ENCODE data around the gene ARVCF.

The ARVCF gene

DNA sequence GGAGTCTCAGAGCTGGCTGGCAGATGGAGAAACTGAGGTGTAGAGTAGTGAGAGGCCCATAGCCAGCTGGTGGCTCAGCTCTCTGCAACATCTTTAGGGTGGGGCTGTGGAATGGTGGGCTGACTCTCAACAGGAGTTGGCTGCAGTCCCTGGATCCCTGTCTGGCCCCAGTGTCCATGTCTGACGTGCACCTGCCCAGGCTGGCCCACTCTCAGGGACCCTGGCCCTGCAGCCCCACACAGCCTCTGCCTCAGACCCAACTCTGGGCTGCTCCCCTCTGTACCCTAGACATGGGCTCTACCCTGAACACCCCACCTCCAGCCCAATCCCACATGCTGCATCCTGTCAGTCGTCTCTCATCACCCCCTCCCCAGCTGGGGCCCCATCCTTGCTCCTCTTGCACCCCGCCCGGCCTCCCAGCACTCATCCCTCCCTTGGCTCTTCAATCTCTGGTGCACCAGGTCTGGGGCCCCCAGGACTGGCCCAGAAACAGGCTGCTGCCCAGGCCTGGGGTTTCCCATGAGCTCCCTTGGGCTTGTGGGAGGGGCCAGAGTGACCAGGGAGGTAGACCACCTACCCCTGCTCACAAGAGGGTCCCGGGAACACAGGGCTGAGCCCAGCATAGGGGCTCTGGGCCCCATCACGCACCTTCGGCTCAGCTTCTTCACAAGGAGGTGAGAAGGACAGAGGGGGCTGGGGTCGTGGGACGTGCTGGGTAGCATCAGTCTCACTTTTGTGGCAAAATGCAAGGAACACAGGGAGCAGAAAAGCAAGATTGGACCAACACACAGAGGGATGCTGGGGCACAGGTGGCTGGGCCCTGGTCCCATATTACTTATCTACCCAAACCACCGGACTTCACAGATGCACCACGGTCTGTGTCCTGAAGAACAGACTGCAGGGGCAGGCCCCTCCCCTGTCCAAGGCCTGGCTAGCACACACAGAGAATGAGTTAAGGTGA is 31.5 kb downstream of the ARVCF start:
- DNase-seq = no peak

- DNase-seq = no peak
These were observed 32.3 kb downstream of the ARVCF start for GRCh38 chr22:19984201-19984753.

GRCh38 chr22:19983741-19984140 is 32.9 kb downstream of the ARVCF start:
- no peak for DNase-seq

GRCh38 chr22:19982991-19983578 is 33.5 kb downstream of the ARVCF start:
- no peak for DNase-seq

- no peak for DNase-seq
These were observed 34.4 kb downstream of the ARVCF start for GRCh38 chr22:19981961-19982920.

DNA sequence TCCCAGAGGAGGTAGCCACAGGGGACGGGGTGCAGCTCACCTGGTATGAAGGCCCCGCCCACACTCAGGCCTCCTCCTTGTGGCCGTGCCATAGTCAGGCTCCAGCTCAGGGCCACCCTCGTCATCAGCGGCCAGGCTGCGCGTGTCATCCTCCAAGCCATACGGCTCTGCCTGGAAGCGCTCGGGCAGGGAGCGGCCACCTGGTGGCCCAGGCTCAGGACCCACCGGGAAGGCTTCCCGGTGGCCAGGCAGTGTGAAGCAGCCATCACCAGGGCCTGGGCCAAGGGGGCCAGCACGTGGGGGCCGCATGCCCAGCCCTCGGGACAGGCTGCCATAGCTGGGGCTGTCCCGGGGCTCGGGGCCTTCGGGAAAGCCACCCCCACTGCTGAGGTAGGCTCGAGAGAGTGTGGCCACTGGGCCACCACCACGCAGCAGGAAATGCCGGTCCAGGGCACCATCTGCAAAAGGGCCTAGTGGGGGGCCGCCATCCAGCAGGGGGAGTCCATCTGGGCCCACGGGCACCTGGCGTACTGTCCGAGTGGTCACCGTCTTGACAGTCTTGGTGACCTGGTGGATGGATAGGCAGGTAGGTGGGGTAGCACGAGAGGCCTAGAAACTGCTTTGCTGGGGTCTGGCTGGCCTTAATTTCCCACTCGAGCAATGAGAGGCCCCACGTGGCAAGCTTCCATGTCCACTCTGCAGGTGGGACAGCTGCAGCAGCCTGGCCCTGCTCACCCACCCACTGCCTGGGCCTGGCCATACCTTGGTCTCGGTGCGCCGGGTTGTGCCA is 35.3 kb downstream of the ARVCF start:
- DNase-seq = no peak

GRCh38 chr22:19980766-19981165 is 35.9 kb downstream of the ARVCF start:
- DNase-seq = no peak

GRCh38 chr22:19979712-19980493 is 36.7 kb downstream of the ARVCF start:
- DNase-seq = no peak

- DNase-seq = no peak
These were observed 37.9 kb downstream of the ARVCF start for GRCh38 chr22:19978748-19979147.

DNA sequence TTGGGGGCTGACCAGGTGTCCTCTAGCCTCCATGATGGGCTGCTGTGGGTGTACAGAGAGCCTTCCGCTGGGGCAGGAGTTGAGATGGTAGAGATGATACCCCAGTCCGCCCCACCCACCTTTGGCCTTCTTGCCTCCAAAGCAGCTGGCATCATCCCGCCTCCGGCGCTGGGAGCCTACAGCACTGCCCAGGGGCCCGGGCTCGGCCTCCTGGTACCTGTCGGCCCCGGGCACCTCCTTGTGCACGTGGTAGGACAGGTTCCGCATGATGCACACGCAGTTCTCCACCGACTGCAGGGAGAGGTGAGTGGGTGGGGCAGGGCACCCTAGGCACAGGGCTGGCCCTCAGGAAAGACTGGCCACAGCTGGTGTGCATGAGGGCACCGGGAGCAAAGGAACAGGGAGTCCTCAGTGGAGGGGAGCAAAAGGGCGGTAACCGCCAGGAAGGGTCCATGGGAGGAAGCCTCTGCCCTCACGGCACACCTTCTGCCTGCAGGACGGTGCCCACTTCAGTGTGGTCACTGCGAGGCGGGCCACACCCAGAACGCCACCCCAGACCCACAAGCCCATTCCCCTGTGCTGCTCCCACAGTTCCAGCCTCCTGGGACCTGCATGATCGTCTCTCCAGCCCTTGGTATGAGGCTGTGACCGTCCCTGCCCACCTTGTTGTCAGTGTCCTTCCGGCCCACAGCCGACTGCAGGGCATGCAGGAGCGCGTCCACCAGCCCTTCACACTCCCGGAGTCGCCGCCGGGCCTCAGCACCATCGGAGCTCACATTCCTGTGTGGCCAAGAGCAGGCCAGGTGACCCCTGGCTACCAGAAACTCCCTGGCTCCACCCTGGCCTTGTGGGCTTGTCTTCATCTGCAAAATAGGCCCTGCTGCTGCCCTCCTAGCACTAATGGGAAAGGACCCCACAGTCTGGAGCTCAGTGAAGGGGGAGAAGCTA is 39.1 kb downstream of the ARVCF start:
- DNase-seq = no peak

DNA sequence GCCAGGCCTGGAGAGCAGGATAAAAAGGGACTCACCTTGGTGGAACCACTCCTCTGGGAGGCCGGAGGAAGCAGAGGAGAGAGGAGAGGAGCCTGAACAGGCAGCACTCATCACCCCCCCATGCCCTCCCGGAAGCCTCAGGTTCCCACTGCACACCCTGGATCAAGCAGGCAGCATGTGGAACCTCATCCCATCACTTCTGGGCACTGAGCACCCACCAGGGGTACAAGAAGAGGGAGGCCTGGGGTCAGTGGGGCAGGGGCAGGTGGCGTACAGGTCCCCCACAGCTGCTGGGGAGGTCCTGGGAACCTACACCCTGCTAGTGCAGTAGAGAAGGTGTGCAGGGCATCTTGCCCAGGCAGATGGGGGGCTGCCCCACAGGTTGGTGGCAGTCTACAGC is 40.0 kb downstream of the ARVCF start:
- DNase-seq = no peak

DNA sequence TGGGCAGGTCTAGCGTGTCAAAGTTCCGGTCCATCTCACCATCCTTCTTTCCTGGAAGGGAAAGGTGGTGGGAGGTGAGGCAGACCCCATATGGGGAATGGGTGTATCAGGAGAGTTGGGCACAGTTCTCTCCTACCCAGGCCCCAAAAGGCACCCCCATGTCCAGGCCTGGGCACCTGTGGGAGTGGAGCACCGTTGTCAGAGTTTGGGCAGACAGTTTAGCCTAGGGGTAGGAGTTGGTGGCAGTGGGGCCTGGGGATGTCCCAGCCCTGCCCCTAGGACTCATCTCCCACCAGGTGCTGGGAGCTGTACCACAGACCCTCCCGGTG is 41.0 kb downstream of the ARVCF start:
- DNase-seq = no peak

DNA sequence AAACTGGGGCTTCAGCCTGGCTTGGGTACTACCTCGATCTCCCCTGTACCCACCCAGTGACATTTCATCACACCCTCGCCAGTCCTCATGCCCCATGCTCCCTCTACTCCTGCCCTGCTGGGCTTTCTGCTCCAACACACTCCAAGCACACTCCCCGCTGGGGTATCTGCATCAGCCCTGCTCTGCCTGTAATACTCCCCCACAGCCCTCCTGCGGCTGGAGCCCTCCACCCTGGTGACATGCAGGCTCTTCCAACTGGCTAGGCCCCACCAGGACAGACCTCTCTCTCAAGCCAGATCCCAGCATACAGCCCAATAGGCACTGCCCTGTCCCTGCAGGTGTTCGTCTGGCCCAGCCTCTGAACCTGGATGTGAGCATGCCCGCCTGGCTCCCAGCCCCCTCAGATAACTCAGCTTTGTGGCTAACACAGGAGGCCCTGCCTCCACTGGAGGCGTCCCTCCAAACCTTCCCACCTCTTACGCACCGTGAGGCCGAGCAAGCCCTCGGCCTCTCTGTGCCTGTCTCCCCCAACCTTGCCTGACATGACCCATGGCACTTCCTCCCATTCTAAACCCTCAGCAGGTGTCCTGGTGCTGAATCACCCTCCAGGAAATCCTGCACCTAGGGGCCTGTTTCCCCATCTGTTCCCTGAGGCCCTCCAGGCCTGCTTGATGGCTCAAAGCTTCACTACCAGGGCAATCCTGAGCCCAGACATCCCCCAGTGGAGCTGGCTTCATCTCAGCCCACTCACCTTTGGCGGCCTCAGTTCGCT is 41.5 kb downstream of the ARVCF start:
- peak; percentile 75 for DNase-seq

GRCh38 chr22:19974268-19974861 is 42.3 kb downstream of the ARVCF start:
- DNase-seq = peak; percentile 97

DNA sequence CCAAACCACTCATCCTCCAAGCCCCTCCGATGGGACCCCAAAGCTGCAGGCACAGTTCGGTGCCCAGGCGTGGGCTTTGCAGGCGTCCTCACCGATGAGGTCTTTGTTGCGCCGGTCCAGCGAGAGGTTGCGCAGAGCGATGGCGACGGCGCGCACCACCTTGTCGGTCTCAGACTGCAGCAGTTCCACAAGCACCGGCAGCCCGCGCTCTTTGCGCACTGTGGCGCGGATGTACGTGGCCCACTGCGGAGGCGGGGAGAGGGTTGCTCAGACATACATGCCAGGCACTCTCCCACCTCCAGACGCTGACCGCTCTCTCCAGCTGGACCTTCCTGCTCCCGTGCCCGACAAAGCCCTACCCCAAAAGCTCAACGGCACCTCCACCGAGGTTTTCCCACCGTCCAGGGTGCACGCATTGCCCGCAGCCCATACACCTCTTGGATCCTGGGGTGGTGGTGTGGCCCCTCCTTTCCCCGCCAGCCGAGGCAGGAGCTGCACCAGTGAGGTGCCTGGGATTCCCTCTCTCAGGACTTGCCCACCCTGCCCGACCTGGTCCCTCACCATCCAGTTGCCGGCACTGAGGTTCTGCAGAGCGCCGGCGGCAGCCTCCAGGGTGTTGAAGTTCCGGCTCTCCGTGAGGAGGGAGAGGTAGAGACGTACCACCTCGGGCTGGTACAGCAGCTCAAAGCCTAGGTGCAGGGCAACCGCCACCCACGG is 42.9 kb downstream of the ARVCF start:
- no peak for DNase-seq

DNA sequence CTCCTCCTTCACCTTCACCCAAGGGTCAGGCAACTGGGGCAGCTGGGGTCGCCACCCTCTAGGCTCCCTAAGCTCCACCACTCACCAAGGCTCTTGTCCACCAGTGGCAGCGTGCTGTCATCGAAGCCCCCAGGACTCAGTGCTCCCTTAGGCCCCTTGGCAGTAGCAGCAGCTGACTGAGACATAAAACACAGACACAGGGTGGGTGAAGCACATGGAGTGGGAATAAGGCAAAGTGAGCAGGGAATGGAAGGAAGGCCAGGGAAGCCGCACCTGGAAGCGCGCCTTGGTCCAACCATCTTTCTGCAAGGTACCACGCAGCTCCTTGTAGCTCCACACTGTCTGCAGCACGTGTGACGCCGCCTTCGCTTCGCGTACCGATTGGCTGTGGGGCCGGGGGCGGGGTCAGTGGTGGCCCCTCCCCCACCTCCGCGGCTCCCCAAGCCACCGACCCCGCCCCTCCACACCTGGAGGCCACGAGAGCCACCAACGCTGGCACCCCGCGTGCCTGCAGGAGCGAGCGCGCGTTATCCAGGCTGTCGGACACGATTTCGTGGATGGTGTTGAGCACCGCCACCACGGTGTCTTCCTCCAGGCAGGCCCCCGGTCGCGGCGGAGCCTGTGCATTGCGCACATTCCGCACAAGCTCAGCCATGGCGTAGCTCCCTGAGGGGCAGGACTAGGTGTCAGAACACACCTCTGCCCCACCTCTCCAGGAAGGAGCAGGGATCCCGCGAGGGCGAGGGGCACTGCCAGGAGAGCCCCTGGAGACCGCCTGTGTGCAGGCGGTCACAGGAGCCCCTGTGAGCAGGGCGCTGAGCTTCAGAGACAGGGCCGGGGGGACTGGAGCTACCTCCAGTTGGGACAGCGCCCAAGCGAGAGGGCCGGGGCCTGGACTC is 43.7 kb downstream of the ARVCF start:
- no peak for DNase-seq

DNA sequence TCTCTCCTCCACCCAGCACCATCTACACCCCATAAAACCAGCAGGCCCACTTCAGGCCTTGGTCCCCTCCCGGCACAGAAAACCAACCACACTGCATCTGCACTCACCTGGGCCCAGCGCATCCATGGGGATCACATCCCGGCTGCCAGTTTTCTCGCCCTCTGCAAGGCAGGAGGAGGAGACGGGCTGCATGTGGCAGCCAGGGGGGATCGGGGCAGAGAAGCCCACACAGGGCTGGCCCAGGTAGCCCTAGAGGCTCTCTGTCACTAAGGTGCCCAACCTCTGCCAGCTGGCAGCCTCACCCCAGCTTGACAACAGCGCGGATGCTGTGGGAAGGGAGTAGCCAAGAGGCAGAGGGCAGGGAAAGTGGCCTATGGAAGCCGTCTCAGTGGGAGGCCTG is 44.4 kb downstream of the ARVCF start:
- no peak for DNase-seq

Data from COR-L47 (cell line).